Transverse colon (tissue), 4 donors: ENCODE data around the gene TMEM190. TPM values are rescaled to one million over a fixed set of nuclear protein-coding genes. Genes with fewer than 3 reads are reported as not detected.

ENCODE experiments used
- DNase-seq: peaks from one replicate; pipeline ENCODE4 v3.0.0-alpha.2; 2019
- H3K27ac ChIP-seq, 4 donors: fragments of 200-600 bp; sonication (generic); 2 replicates each; pipeline ENCODE4 v1.5.1; 2016 to 2018; ENCODE audit warnings: inconsistent platforms in 4 of 4
- H3K27me3 ChIP-seq: fragments of 200-600 bp; sonication (generic); 2 replicates; pipeline ENCODE4 v1.5.1; 2017; ENCODE audit warnings: inconsistent platforms
- H3K36me3 ChIP-seq, 4 donors: fragments of 200-600 bp; sonication (generic); 2 replicates each; pipeline ENCODE4 v1.5.1; 2017 to 2019; ENCODE audit warnings: inconsistent platforms in 4 of 4
- H3K4me1 ChIP-seq, 4 donors: fragments of 200-600 bp; sonication (generic); 2 replicates each; pipeline ENCODE4 v1.5.1; 2017 to 2020; ENCODE audit warnings: inconsistent platforms in 4 of 4
- H3K4me3 ChIP-seq, 4 donors: fragments of 200-600 bp; sonication (generic); 1 replicate in 1 of 4; 2 replicates in 3 of 4; pipeline versions ENCODE4 v1.5.1 to v1.6.1; 2017 to 2019; ENCODE audit warnings: inconsistent platforms in 4 of 4
- H3K9me3 ChIP-seq, 2 donors: fragments of 200-600 bp; sonication (generic); 2 replicates each; pipeline ENCODE4 v1.5.1; 2017 to 2019; ENCODE audit warnings: inconsistent platforms in 2 of 2
- CTCF ChIP-seq, 5 experiments: fragments of 200-600 bp in 3 of 5; fragments of 450-650 bp in 2 of 5; sonication (generic) in 3 of 5; IDR thresholded peaks; 1 replicate in 2 of 5; 2 replicates in 3 of 5; pipeline ENCODE4 v1.5.1; 2016 to 2017; ENCODE audit warnings: antibody characterized with exemption in 5 of 5, inconsistent platforms in 3 of 5, mild to moderate bottlenecking in 2 of 5, moderate library complexity in 1 of 5
- EP300 ChIP-seq: sonication (generic); formaldehyde crosslinking; IDR thresholded peaks from one replicate; pipeline ENCODE4 v1.6.1; 2017; ENCODE audit warnings: antibody characterized with exemption, low read depth
- POLR2A ChIP-seq: fragments of 450-650 bp; IDR thresholded peaks from one replicate; pipeline ENCODE4 v1.6.1; 2016; ENCODE audit warnings: antibody characterized with exemption, mild to moderate bottlenecking, moderate library complexity
- POLR2AphosphoS5 ChIP-seq, 3 donors: sonication (generic); formaldehyde crosslinking; IDR thresholded peaks; one replicate each; pipeline ENCODE4 v1.6.1; 2016; ENCODE audit warnings: antibody characterized with exemption in 3 of 3
- WGBS, 2 donors: methylation state at CpG; one replicate each; pipeline ENCODE4 v1.1.5; 2018; ENCODE audit warnings: low coverage in 1 of 2; 5-methylcytosine and 5-hydroxymethylcytosine counted together
- in situ Hi-C, 4 donors: fragments of 200-750 bp; cut with MboI; loops; one replicate each; pipeline versions ENCODE4 v1.15.0 to v1.15.1; 2017; ENCODE audit warnings: low sequenced_read_pairs in 3 of 4, low pct_ligation_motif_present in 1 of 4, low pct_unique_long_range_greater_than_20kb in 1 of 4
- intact Hi-C: fragments of 100-400 bp; cut with DNase I; formaldehyde crosslinking; loops from one replicate; pipeline ENCODE4 v1.15.1; 2023; ENCODE audit warnings: low total_unique reads
- total RNA-seq, 4 donors: library from RNA; depleted of rRNA; stranded (reverse); fragments of >200 nt; gene quantifications; one replicate each; pipeline ENCODE4 v1.1.0, GENCODE V29; 2016

TMEM190 gene
- total RNA-seq, 4 donors from 2014 or later = not detected

DNA sequence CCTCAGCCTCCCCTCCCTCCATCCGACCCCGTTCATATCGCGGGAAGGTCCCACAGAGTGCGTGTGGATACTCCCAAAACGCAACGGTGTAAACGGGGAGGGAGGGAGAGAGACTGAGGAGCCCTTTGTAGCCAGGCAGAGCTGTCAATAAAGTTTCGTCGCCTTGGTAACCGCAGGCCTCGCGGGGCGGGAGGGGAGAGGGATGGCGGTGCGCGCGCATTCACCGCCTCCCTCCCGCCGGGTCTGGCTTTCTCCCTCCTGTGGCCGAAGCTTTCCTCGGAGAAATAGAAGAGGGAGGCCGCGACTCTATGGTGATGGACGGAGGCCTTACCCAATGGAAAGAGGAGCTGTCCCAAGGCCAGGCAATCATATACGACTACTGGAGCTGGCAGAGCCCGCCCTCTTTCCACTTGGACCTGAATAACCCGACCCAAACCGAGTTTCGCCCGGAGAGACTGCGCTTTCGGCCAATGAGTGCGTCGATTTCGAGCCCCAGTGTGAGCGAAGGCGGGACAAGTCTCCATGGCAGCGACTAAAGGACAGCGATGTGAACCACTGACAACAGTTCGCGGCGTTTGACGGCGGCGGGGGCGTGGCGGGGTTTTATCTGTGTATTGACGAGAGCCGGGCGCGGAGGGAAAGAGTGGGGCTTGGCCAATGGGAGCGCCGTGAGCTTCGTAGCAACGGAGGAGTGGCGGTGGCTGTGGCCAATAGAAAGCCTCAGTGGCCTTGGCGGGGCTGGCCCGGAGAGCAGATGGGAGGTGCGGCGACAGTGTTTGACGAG is 37.3 kb upstream of the TMEM190 start, which contains the start of gene KMT5C:
KMT5C (plus strand) TSS at position 772 of the 784 bp plus-strand sequence. CDS start 2,061 bp downstream, outside the sequence.
- Histone ChIP-seq H3K27me3 (no peaks in the 10 kb centered on the region), H3K27ac (peak within 1 kb of the TSS; percentile 94 to 99 (median 98)), H3K4me3 (peak within 1 kb of the TSS; percentile 46 to 96 (median 81)), H3K4me1 (peaks cover 6 to 34% (median 23%) of the 10 kb centered on the region in 4 donors), H3K9me3 (no peaks in the 10 kb centered on the region), H3K36me3 (no peaks in the 10 kb centered on the region)
- in situ Hi-C loops = no loop called here
- TF ChIP-seq POLR2AphosphoS5 (IDR thresholded peaks at IDR 0.05) (peak; percentile 5 to 65 (median 11)), POLR2A (peak; percentile 97), CTCF (IDR thresholded peaks at IDR 0.05) (peak; percentile 29 to 70 (median 38)), EP300 (no peak)
- DNase-seq = peak; percentile 100
- WGBS, 2 donors = 0% methylated on average over 10 to 63 of the region's 63 CpGs
- intact Hi-C loops = no loop called here

- no peak for TF ChIP-seq CTCF (IDR thresholded peaks at IDR 0.05)
- TF ChIP-seq POLR2AphosphoS5 (IDR thresholded peaks at IDR 0.05) = peak; percentile 98 to 99 (median 99)
- H3K4me3 ChIP-seq = peak overlapping the region; percentile 20 to 96 (median 81)
- peak; percentile 46 for DNase-seq
- no peaks in the 10 kb centered on the region for H3K27me3 ChIP-seq
- peak overlapping the region; percentile 83 to 99 (median 96) for H3K27ac ChIP-seq
- no peaks in the 10 kb centered on the region for H3K9me3 ChIP-seq
- in situ Hi-C loops (no loop called here), intact Hi-C loops (loop anchor here (2.0 kb wide), 1 partner anchor 67 kb away; the partner anchor contains the start of gene UBE2S)
- H3K36me3 ChIP-seq = no peaks in the 10 kb centered on the region
- 0 to 3% methylated on average over 2 to 31 of the region's 44 CpGs for WGBS, 2 donors
- H3K4me1 ChIP-seq = peaks cover 6 to 33% (median 21%) of the 10 kb centered on the region in 4 donors
Observed at GRCh38 chr19:55339889-55340783, 36.5 kb upstream of the TMEM190 start.

- Histone ChIP-seq H3K9me3 (no peaks in the 10 kb centered on the region), H3K27ac (peak overlapping the region; percentile 83 to 99 (median 96)), H3K4me3 (peak overlapping the region; percentile 20 to 96 (median 81)), H3K4me1 (peaks cover 6 to 39% (median 23%) of the 10 kb centered on the region in 4 donors), H3K27me3 (no peaks in the 10 kb centered on the region), H3K36me3 (no peaks in the 10 kb centered on the region)
- in situ Hi-C loops (no loop called here), intact Hi-C loops (loop anchor here (2.0 kb wide), 1 partner anchor 66 kb away; the partner anchor contains the start of gene UBE2S)
- 0 to 1% methylated on average over 2 to 24 of the region's 24 CpGs for WGBS, 2 donors
- TF ChIP-seq POLR2AphosphoS5 (IDR thresholded peaks at IDR 0.05) (no peak), CTCF (IDR thresholded peaks at IDR 0.05) (peak in 2 of 5 experiments; percentile 8 to 10)
- DNase-seq = peak; percentile 43
Observed at GRCh38 chr19:55340784-55341147, 35.9 kb upstream of the TMEM190 start.

DNA sequence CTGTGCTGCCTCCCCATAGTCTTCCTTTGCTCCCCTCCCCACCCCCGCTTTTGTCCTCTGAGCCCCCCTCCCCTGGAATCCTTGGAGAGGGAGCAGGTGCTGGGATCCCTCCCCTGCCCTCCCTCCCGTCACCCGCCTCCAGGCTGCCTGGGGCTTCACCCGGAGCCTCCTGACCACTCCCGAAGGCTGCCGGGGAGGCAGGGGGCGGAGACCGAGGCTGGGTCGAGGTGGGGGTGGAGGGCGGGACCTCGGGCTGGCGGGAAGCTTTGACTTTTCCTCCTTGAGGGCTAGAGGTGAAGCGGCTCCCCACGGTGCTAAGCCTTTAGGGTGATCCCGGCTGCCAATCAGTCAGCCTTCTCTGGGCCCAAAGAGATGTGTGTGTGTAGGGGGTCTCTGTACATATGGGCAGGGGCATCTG is 35.4 kb upstream of the TMEM190 start:
- Histone ChIP-seq H3K27ac (peak overlapping the region; percentile 83 to 99 (median 96)), H3K27me3 (no peaks in the 10 kb centered on the region), H3K4me1 (peaks cover 6 to 43% (median 27%) of the 10 kb centered on the region in 4 donors), H3K4me3 (peak overlapping the region; percentile 20 to 96 (median 81)), H3K36me3 (no peaks in the 10 kb centered on the region), H3K9me3 (no peaks in the 10 kb centered on the region)
- in situ Hi-C loops = no loop called here
- intact Hi-C loops = loop anchor here (2.0 kb wide), 1 partner anchor 66 kb away; the partner anchor contains the start of gene UBE2S
- DNase-seq = peak; percentile 87
- TF ChIP-seq POLR2AphosphoS5 (IDR thresholded peaks at IDR 0.05) (peak in 1 of 3 donors; percentile 52), EP300 (no peak)
- WGBS, 2 donors = 3% methylated on average over 12 of the region's 15 CpGs; no CpG with 5 or more reads in 1 of the 2 donors
